GM18517 (cell line): ENCODE data around the gene PSMD2.
"Not testable (repeated sequence)": the region's sequence is repeated elsewhere in the genome, so short reads cannot be mapped to it uniquely, and the experiment has no call there.

Experiments
- ATAC-seq: cut with Tn5 transposase; IDR thresholded peaks from one replicate; pipeline ENCODE4 v1.9.1; 2021; ENCODE audit warnings: mild to moderate bottlenecking, moderate library complexity; ENCODE audit not compliant: unreplicated experiment

Gene PSMD2

DNA sequence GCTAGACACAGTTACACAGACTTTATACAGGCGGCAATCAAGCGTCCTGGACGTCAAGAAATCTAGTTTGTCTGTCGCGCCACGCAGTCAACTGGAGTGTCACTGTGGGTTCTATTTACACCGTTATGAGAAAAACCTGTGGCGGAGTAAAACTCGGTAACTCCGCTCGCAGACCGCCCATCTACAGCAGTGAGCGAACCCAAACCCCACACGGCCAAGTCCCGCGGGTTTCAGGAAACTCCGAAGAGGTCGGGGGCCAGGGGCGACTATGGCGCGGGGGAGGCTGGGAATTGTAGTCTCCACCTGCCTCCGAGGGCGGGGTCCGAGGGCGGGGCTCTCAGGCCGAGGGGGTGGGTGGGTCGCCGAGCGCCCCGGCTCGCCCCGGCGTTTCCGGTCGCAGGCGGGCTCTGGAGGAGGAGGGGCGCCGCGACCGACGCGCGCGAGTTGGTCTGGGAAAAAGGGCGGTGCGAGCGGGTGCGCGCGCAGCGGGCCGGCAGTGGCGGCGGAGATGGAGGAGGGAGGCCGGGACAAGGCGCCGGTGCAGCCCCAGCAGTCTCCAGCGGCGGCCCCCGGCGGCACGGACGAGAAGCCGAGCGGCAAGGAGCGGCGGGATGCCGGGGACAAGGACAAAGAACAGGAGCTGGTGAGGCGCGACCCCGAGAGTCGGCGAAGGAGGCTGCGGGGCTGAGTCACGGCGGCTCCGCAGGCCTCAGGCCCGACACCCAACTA is at the start of gene PSMD2:
Gene PSMD2, plus strand, starts transcription at position 483 of the 729 bp plus-strand sequence. Its CDS starts 26 bp downstream, at position 509.
- peak; percentile 86 for ATAC-seq

DNA sequence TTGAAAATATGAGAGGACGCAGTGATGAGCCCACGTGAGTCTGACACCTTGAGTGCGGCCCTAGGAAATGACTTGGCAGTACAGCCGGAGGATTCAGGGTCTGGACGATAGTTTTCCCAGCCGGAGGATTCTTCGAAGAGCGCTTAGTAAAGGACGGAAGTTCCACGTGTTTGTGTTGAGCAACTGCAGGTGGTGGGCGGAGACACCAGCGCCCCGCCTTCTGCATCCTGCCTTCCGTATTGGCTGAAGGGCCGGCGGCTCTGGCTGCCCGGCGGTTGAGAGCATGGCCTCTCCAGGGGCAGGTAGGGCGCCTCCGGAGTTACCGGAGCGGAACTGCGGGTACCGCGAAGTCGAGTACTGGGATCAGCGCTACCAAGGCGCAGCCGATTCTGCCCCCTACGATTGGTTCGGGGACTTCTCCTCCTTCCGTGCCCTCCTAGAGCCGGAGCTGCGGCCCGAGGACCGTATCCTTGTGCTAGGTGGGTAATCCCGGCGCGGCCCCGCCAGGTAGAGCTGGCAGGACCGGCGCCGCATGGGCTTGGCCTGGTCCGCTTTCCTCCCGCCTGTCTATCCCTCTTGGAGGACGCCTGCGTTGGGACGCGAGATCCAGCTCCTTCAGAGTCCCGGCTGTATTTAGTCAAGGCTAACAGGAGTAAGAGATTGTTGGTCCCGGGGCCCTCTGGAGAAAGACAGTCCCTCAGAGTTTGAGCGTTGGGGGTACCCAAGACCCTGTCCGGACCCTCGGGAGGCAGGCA is 49.5 kb upstream of the PSMD2 start, which contains the start of gene EEF1AKMT4:
Gene EEF1AKMT4, plus strand, starts transcription at position 261 of the 755 bp plus-strand sequence. Its CDS starts 23 bp downstream, at position 284.
- ATAC-seq: peak; percentile 79

DNA sequence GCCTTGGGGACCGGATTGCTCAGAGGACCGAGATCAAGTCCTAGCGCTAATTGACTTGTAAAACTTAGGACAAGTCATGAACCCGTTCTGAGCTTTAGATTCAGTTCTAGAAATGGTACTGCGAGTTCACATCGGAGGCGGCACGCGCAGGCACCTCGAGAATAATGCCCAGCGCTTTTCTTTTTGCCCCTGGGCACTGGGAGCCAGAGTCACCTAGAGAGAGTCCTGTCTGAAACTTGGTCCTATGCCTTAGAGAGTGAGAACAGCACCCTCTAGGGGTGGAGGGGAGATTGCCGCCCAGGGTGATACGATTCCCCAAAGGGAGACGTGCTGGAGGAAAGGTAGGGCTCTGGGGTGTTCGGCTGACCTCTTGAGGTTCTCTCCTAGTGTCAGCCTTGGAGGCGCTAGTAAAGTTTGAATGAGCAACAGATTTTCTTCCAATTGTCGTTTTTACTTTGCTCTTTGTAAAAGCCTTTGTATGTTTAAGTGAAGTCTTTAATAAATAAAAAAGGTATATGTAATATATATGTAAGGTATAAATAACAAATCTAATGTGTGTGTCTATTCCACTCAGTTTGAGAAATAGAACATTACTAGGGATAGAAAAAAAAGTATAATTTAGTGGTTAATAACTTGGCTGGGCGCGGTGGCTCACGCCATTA is 48.7 kb upstream of the PSMD2 start:
- ATAC-seq: peak; percentile 72

DNA sequence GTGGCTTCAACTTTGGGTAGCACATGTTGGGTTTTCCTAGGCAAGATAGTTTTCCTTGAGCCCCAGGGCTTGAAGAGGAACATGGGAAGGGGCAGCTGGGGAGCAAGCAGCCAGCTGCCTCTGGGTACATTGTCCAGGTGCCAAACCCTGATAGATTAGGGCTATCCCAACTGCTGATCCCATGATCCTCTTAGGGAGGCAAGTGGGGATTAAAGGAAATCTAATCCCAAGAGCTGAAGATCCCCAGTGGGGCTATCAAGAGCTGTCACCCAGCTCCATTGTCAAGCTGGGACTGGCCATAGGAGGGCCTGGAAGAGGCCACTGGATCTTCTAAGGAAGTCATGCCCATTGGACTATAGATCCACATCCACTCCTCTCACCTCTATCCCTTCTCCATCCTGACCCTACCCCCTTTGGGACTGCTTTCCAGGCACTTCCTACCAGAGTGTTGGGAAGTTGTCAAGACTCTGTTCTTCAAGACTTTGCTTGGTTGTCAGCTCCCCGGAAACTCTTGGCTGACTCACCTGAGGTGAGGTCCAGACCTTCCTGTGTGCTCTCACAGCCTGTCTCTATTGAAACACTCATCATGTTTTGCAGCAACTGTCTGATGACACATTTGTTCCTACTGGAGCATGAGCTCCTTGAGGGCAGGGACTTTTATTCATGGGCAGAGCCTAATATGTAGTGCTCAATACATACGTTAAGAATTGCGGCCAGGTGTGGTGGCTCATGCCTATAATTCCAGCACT is 43.6 kb upstream of the PSMD2 start:
- ATAC-seq: no peak

DNA sequence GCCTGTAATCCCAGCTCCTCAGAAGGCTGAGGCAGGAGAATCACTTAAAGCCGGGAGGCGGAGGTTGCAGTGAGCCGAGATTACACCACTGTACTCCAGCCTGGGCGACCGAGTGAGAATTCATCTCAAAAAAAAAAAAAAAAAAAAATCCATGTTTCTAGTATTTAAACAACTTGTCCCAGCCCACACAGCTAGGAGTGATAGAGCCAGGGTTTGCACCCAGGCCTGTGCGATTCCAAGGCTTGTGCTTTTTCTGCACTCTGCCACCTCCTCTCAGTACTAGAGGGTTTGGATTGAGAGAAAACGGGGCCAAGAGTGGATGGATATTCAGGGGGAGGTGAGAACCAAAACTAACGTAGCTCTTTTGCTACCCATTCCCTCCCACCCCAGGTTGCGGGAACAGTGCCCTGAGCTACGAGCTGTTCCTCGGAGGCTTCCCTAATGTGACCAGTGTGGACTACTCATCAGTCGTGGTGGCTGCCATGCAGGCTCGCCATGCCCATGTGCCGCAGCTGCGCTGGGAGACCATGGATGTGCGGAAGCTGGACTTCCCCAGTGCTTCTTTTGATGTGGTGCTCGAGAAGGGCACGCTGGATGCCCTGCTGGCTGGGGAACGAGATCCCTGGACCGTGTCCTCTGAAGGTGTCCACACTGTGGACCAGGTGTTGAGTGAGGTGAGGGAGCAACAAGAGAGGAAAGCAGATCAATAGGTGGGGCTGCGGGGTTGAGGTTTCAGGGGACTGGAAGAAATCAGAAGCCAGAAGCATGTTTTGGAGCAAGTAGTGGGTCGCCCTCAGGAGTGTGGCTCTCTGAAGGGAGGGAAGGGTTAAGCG is 41.7 kb upstream of the PSMD2 start:
- ATAC-seq: no peak

DNA sequence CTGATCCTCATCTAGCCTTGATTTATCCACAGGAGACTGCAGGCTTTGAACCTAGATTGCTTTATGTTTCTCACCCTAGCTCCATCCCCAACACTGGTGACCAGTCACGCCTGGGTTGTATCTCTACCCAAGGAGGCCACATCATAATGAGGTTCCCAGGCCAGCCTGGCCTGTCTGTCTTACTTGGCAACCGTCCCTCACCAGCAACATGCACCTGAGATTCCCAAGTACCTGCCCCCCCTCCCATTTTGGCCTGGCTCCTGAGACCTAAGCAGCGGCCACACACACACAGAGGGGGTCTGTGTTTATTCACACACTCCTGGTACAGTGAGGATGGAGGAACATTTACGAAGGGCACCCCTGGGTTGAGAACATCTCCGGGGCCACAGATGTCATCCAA is 40.1 kb upstream of the PSMD2 start:
- ATAC-seq: no peak

DNA sequence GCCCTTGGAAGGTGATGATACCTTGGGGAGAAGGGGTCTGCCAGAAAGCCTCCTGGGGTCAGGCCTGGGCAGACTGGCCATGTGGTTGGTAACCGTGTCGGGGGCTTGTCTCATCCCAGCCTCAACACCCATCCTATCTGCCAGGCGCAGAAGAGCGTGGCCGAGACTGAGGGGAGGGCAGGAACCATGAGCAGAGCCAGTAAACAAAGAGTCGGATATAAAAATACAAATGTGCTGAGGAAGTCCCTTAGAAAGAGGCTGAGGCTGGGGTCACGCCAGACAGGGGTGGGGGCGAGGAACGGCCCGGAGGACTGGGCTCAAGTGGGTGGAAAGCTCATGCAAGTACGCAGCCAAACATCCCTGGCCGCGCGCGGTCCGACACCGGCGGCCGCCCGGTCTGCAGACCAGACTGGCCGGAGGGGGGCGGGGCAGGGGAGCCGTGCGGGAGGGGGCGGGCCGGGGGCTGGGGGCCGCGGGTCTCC is 39.6 kb upstream of the PSMD2 start:
- no peak for ATAC-seq

DNA sequence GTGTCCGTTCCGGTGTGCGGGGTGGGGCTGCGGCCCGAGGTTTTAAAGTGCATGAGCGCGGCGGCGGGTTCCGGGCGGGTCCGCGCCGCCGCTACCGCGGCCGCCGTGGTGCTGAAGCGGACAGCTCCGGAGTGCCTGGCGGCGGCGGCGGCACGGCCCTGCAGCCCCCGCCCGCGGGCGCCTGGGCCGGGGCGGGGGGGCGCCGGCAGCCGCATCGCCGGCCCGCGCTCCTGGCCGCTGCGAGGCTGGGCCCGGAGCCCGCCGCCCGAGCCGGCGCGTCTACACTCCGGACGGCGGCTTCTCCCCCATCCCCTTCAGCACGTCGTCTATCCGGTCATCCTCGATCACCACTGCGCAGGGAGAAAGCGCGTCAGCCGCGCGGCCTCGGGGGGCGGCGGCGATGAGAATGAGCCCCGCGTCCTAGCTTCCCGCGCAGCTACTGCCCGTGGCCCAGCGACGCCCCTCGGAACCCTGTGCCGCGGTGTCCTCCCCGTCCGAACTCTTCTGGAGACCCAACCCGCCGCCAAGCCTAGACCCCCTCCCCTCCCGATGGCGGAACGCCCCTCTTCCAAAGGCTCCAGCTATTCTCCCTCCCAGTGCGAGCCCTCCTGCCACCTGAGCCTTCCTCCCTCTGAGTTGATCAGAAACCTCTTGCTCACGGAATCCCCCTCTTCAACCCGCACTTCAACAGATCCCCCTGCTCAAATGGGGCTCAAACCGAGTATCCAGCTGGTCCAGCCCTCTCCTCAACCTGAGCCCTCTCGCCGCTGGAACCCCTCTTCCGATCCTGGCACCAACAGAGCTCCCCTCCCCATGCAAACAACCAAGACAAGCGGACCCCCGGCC is 38.9 kb upstream of the PSMD2 start:
- no peak for ATAC-seq

DNA sequence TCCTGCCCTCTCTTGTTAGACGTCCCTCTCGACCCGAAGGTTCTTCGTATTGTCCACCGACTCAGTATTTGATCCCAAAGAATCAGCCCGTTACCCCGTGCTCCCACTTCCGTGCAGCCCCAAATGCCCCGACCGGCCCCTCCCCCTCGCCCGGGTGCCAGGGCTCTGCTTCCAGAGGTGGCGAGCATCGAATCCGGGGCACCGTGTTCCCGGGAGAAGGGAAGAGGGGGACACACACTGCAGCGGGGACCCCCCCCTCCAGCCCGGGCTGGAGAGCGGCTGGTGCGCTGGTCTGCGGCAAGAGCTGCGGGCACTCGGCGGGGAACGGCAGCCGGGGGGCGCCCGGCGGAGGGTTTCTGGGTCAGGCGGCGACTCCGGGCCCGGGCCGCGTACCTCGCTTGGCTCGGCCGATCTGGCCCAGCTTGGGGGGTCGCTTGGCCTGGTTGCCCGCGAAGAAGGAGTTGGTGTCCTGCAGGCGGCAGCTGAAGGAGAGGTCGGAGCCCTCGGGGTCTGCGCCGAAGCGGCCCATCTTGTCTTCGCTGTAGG is 38.2 kb upstream of the PSMD2 start:
- ATAC-seq: no peak

DNA sequence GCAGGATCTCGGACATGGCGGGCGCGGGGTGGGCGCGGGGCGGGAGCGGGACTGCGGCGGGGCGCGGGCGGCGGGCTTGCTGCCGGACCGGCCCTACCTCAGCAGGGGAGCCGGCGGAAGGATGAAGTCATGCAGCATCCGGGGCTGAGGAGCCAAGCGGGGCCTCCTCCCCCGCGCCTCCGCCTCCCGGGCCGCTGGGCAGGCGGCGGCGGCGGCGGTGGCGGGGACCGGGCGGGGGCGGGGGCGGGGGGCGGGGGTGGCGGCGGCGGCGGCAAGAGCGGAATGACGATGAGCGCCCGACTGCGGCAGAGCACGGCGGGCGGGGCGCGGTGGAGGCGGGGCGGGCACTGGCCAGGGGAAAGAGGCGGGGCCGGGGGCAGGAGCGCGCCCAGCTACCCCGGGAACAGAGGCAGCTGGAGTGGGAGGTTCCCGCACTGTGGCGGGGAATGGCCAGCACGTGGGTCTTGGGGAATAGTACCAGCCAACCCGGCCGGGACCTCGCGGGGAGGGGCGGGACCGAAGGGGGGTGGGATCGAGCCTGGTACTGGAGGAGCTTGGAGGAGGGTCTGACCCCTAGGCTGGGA is 37.7 kb upstream of the PSMD2 start, which contains the start of gene CAMK2N2:
Gene CAMK2N2, minus strand, starts transcription at position 284 of the 584 bp plus-strand sequence. Its CDS starts 268 bp downstream, at position 16.
- no peak for ATAC-seq

DNA sequence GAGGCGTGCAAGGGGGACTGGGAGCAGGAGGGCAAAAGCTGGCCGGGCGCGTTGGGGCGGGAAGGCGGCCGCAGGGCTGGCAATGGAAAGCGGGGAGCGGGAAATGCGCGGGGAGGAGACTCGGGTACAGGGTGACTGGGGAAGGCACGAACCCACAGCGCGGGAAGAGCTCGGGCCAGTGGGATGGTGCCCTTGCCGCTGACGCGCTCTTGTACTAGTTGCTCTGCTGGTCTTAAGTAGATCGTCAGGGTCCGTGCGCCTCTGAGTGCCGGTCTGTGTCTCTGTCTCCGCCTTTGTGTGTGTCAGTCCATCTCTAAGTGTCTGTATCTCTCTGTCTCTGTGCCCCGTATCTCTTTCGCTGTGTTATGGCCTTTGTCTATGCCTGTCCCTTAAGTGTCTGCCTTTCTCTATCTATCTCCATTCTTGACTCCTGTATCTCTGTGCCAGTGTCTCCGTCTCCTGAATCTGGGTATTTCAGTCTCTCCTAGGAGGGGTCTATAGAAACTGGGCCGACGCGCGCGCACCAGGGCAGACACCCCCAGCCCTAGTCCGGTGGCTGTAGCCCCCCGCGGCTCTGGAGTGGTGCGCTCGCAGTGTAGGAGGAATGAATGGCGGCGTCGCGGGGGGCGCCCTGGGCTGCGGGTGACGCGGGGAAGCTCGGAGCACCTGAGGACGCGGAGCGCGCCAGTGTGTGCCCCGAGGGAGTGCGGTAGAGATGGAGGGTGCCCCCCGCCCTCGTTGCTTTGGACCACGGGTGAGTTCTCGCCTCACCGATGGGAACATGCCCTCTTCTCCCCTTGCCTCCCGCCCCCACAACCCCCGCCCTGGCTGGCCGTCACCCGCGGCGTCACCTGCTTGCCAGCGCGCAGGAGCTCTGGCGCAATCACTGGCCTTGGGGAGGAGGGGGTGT is 36.9 kb upstream of the PSMD2 start:
- no peak for ATAC-seq

DNA sequence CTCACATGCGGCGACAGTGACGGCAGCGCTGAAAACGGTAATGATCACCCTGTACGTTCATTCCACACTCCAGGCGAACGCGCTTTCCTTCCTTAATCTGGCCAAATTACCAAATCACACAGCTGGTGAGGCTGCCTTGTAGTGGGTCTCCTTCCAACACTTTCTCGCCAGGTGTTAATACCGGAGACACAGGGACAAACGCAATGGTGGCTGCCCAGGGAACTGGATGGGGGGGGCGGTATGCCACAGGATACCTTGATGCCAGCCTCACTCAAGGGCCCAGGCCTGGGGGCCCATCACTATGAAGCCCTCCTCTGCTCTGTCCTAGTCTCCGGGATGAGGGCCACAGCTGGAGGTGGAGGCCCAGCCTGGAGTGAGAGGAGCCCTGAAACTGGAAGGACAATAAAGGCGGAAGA is 36.3 kb upstream of the PSMD2 start:
- ATAC-seq: no peak

DNA sequence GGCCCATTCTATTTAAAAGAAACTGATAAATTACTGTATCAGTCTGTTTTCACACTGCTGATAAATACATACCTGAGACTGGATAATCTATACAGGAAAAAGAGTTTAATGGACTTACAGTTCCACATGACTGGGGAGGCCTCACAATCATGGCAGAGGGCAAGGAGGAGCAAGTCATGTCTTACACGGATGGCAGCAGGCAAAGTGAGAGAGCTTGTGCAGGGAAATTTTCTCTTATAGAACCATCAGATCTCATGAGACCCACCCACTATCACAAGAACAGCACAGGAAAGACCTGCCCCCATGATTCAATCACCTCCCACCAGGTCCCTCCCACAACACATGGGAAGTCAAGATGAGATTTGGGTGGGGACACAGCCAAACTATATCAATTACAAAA is 31.8 kb upstream of the PSMD2 start:
- ATAC-seq: not testable (repeated sequence)

DNA sequence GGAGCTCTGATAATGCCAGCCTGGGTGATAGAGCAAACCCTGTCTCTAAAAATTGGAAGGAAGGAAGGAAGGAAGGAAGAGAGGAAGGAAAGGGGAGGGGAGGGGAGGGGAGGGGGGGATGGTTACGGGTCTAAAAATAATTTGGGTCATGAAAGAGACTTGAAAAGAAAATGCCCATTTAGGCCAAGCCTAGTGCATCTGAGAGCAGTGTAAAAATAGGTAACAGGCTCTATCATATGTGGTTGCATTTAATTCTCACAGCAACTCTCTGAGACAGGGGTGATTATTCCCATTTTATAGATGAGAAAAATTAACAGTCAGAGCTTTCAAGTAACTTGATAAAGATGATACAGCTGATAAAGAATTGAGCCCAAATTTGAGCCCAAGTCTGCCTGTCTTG is 26.8 kb upstream of the PSMD2 start:
- ATAC-seq: no peak

DNA sequence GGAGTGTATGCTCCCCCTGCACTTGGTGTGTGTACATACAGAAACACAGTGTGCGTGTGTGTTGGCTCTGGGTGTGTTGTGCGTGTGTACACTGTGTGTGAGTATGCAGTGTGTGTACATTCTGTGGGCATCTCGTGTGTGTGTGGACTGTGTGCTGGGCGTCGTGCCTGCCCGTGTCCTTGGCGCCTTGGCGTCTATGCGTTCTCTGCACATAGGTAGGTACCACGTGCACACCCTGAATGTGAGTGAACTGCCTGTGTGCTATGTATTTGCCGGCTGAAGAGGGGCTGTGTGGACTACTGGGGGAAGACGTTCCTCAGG is 23.7 kb upstream of the PSMD2 start:
- no peak for ATAC-seq

DNA sequence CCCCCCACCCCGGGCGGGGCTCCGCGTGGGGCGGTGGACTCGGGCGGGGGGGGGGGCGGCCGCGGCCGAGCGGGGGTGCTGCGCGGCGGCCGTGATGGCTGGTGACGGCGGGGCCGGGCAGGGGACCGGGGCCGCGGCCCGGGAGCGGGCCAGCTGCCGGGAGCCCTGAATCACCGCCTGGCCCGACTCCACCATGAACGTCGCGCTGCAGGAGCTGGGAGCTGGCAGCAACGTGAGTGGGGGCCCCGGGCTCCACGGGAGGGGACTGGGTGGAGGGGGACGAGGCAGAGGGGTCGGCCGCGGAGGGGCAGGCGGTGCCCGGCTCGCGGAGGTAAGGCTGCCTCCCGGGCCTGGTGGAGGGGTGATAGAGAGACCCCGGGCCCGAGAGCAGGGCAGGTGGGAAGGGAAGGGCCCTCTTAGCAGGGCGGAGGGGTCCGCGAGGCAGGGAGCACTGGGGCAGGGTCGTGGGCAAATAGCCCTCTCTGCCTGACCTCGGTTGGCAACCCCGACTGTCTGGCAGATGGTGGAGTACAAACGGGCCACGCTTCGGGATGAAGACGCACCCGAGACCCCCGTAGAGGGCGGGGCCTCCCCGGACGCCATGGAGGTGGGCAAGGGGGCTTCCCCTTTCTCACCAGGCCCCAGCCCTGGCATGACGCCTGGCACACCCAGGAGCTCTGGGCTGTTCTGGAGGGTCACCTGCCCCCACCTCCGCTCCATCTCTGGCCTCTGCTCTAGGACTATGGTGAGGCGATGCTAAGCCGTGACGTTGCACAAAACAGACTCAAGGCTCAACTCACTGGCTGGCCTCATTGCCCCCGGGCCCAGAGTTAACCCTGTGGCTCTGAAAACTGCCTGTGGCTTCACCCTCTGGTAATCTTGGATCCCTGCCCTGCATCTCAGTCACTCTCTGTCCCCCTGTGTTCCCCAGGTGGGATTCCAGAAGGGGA is 22.8 kb upstream of the PSMD2 start, which contains the start of gene ECE2:
Gene ECE2, plus strand, starts transcription at position 62 of the 950 bp plus-strand sequence. Its CDS starts 132 bp downstream, at position 194.
- no peak for ATAC-seq
